CMK (cell line): ENCODE results near the gene INSL6.

Experiments used
- DNase-seq: peaks from one replicate; pipeline ENCODE4 v3.0.0-alpha.2; 2010; ENCODE audit warnings: low read depth

Gene INSL6

DNA sequence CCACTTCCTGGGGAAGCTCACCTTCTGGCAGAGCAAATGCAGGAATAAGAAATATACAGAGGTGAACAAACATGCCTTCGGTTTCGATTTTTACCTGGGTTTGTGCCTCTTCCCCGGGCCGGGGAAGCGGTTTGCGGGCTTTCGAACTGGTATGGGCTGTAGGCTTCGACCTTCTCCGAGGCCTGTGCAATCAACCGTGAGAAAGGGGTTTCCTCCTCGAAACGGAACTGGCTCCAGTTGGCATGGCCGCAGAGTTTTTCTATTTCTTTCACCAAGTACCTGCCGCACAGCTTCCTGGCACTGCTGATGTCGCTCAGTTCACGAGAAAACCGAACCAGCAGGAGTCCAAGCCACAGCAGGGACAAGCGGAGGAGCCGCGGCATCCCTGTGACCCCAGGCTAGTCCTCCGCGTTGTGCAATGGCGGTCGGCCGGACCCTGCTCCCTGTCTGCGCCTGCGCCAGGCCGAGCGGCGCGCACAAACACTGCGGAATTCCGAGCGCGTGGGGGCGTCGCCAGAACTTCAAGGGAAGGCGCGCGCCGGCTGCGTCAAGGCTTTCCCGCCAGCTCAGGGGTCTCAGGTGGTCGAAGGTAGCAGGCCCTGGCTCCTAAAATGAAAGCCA lies at the start of gene INSL6:
INSL6 (minus strand) TSS at position 420 of the 621 bp plus-strand sequence; CDS start at position 383, 37 bp downstream.
- DNase-seq = no peak

DNA sequence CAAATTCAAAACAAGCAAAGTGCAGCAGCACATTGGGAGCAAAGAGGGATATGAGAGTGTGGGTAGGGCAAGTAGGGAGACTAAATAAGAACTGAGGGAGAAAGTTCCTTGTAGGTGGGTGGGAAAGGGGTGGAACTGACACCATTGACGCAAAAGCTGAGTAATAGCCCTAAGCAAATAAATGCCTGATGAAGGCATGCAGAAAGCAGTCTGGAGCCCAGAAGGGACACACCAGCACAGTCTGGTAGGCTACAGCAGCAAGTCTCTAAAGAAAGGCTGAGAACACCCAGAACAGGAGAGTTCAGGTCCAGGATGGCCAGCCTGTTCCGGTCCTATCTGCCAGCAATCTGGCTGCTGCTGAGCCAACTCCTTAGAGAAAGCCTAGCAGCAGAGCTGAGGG lies 45.8 kb upstream of the INSL6 start, which contains the start of gene INSL4:
INSL4 (plus strand) TSS at position 208 of the 400 bp plus-strand sequence; CDS start at position 313, 105 bp downstream.
- no peak for DNase-seq

- DNase-seq = no peak
These were observed 45.1 kb upstream of the INSL6 start for GRCh38 chr9:5230554-5230953.

DNA sequence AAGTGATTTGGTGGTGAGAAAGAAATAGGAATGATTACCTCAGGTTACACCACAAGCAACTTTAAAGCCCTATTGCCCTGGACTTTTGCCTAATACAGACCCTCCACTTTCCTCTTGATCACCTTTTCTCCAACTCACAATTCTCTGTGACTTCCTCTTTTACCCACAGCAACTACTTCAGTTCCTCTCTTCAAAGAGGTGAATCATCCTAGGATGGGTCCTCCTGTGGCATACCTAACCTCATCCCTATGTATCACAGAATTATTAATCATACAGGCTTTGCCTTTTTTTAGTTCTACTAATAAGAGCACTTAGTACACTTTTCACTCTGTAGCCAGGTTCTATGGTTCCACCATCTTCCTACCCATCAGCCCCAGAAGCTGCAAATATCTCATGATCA lies 19.6 kb upstream of the INSL6 start:
- no peak for DNase-seq

- no peak for DNase-seq
These were observed 10.0 kb upstream of the INSL6 start for GRCh38 chr9:5195463-5195862.

- no peak for DNase-seq
These were observed 7.9 kb upstream of the INSL6 start for GRCh38 chr9:5193345-5193744.

DNA sequence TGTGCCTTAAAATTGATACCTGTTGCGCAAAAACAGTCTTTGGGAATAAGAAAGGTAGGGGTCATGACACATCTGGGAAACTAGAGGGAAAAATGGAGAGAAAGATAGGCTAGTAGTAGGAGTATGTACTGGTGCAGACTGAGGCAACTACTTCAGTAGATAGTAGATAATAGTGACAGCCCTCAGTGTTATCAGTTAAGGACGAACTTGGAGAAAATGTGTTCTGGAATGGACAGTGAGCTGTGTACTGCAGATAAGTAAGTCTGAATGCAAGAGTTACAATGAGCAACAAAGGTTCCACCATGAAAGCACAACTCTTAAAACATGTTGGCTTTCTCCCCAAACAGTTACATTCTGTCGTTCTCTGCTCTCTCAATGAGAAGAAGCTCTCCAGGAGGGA lies 6.5 kb upstream of the INSL6 start:
- no peak for DNase-seq

GRCh38 chr9:5188060-5188984 lies 2.9 kb upstream of the INSL6 start:
- no peak for DNase-seq

- DNase-seq = no peak
These were observed 1.2 kb upstream of the INSL6 start for GRCh38 chr9:5186416-5187169.

DNA sequence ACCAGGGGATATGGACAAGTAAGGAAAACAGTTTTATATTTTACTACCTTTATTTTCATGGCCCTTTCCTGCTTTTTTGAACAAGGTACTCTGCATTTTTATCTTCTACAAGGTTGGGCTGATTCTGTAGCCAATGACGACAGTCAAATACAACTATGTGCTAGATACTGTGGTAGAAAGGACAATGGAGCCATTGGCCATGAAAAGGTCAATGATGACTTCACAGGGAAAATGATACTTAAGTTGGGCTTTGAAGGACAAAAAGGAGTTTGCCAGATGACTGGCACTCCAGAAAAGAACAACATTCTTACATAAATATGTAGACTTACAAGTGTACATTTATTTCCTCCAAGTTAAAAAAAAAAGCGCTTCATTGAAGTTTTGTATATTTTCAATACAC lies 663 bp downstream of the INSL6 start:
- no peak for DNase-seq

DNA sequence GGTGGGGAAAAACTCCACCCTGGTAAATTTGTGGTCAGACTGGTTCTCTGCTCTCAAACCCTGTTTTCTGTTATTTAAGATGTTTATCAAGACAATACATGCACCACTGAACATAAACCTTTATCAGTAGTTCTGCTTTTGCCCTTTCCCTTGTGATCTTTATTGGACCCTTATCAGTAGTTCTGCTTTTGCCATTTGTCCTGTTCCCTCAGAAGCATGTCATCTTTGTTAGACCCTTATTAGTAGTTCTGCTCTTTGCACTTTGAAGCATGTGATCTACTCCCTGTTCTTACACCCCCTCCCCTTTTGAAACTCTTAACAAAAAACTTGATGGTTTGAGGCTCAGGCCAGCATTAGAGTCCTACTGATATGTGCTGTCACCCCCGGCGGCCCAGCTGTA lies 4.8 kb downstream of the INSL6 start:
- peak; percentile 42 for DNase-seq

- no peak for DNase-seq
These were observed 7.2 kb downstream of the INSL6 start for GRCh38 chr9:5178126-5178805.

GRCh38 chr9:5146241-5146640 lies 39.2 kb downstream of the INSL6 start:
- no peak for DNase-seq

GRCh38 chr9:5144217-5144616 lies 41.2 kb downstream of the INSL6 start:
- no peak for DNase-seq

GRCh38 chr9:5140151-5140550 lies 45.3 kb downstream of the INSL6 start:
- no peak for DNase-seq

DNA sequence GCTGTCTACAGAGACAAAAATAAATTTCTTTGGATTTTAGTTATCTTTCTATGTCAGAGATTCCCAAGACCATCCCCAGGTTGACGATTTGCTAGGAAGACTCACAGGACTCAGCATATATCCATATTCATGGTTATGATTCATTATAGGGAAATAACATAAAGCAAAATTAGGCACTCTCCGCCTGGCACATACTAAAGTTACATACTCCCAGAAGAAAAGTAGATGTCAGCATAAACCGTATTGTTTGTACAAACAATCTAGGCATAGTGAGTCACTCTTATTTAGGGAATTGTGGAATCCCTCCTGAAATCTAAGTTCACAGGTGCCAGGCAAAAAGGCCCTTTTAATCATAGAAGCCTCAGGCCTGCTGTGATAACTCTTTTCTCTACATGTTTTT lies 62.9 kb downstream of the INSL6 start:
- no peak for DNase-seq

GRCh38 chr9:5122116-5122515 lies 63.3 kb downstream of the INSL6 start:
- no peak for DNase-seq

- no peak for DNase-seq
These were observed 71.3 kb downstream of the INSL6 start for GRCh38 chr9:5113994-5114748.
